ENCODE results near the gene TPCN1. TPM values are rescaled to one million over a fixed set of nuclear protein-coding genes. Genes with fewer than 3 reads are reported as not detected.

The TPCN1 gene
- total RNA-seq, 1 donor from 2014 or later, result 56.3 TPM

DNA sequence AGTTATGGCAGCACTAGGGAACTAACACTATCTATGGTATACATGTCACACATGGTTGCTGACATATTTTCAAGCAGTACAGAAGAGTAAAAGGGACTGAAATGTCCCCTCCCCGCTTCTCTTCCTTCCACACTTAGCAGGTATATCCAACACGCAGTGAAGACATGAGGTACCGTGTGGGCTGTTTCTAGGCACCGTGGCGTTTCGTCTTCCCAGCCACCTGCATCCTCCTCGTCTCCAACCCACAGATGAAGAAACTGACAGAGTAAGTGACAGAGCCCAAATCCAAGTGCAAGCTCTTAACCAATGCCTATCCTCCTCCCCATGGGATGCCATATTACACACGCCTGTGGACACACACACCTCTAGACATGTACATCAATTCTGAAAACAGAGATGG lies 81.2 kb downstream of the TPCN1 start:
- Histone ChIP-seq H3K27me3 (no peaks in the 10 kb centered on the region), H3K36me3 (peaks cover 38 to 60% of the 10 kb centered on the region in 2 donors), H3K4me3 (no peak overlapping the region), H3K9me3 (no peaks in the 10 kb centered on the region), H3K27ac (no peak overlapping the region), H3K4me1 (peaks cover 14 to 26% of the 10 kb centered on the region in 2 donors)
- TF ChIP-seq, protein P1, sequence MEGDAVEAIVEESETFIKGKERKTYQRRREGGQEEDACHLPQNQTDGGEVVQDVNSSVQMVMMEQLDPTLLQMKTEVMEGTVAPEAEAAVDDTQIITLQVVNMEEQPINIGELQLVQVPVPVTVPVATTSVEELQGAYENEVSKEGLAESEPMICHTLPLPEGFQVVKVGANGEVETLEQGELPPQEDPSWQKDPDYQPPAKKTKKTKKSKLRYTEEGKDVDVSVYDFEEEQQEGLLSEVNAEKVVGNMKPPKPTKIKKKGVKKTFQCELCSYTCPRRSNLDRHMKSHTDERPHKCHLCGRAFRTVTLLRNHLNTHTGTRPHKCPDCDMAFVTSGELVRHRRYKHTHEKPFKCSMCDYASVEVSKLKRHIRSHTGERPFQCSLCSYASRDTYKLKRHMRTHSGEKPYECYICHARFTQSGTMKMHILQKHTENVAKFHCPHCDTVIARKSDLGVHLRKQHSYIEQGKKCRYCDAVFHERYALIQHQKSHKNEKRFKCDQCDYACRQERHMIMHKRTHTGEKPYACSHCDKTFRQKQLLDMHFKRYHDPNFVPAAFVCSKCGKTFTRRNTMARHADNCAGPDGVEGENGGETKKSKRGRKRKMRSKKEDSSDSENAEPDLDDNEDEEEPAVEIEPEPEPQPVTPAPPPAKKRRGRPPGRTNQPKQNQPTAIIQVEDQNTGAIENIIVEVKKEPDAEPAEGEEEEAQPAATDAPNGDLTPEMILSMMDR (IDR thresholded peaks at IDR 0.05), result no peak
- intact Hi-C loops (cut with DNase I), result no loop called here
- no peak for DNase-seq (ENCODE audit: low spot score in 2 of 2)

GRCh38 chr12:113302886-113303640 lies 81.8 kb downstream of the TPCN1 start:
- no peak overlapping the region for H3K4me3 ChIP-seq
- TF ChIP-seq, protein P1 (IDR thresholded peaks at IDR 0.05), result no peak
- peaks cover 44 to 63% of the 10 kb centered on the region in 2 donors for H3K36me3 ChIP-seq
- peaks cover 12 to 20% of the 10 kb centered on the region in 2 donors for H3K4me1 ChIP-seq
- H3K9me3 ChIP-seq, result no peaks in the 10 kb centered on the region
- intact Hi-C loops (cut with DNase I), result no loop called here
- H3K27me3 ChIP-seq, result no peaks in the 10 kb centered on the region
- DNase-seq (ENCODE audit: low spot score in 2 of 2), result no peak
- no peak overlapping the region for H3K27ac ChIP-seq

DNA sequence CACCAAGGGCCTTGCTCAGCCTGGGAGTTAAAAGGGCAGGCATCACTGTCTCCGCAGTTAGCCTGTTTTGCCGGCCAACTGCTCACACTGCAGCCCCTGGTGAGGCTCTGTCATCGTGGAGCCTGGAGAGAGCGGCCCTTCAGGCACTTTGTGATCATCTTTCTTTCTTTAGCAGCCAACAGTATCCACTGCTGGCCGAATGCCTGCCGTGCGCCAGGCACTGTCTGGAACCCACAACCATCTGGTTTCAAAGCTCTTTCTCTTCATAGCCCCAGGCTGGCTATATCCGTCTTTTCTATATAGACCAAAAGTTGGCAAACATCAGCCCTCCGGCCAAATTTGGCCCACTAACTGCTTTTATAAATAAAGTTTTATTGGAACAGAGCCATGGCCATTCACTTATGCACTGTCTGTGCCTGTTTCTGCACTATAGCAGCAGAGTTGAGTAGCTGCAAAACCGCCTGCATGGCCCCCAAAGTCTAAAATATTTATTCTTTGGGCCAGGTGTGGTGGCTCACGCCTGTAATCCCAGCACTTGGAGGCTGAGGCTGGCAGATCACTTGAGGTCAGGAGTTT lies 84.1 kb downstream of the TPCN1 start:
- no peaks in the 10 kb centered on the region for H3K4me1 ChIP-seq
- H3K9me3 ChIP-seq, result no peaks in the 10 kb centered on the region
- H3K27ac ChIP-seq, result no peak overlapping the region
- no peak overlapping the region for H3K4me3 ChIP-seq
- intact Hi-C loops (cut with DNase I), result no loop called here
- TF ChIP-seq, protein P1 (IDR thresholded peaks at IDR 0.05), result no peak
- no peak for DNase-seq (ENCODE audit: low spot score in 2 of 2)
- peaks cover 65 to 86% of the 10 kb centered on the region in 2 donors for H3K36me3 ChIP-seq
- H3K27me3 ChIP-seq, result no peaks in the 10 kb centered on the region

GRCh38 chr12:113306382-113306781 lies 85.1 kb downstream of the TPCN1 start:
- TF ChIP-seq, protein P1 (IDR thresholded peaks at IDR 0.05), result no peak
- no peak overlapping the region for H3K4me3 ChIP-seq
- no peaks in the 10 kb centered on the region for H3K4me1 ChIP-seq
- intact Hi-C loops (cut with DNase I), result no loop called here
- H3K9me3 ChIP-seq, result no peaks in the 10 kb centered on the region
- peaks cover 68 to 96% of the 10 kb centered on the region in 2 donors for H3K36me3 ChIP-seq
- DNase-seq (ENCODE audit: low spot score in 2 of 2), result no peak
- no peak overlapping the region for H3K27ac ChIP-seq
- no peaks in the 10 kb centered on the region for H3K27me3 ChIP-seq

GRCh38 chr12:113310489-113310888 lies 89.2 kb downstream of the TPCN1 start:
- peaks cover 69 to 94% of the 10 kb centered on the region in 2 donors for H3K36me3 ChIP-seq
- DNase-seq (ENCODE audit: low spot score in 2 of 2), result no peak

More at GRCh38 chr12:113310489-113310888, 89.2 kb downstream of the TPCN1 start:
- intact Hi-C loops (cut with DNase I), result loop anchor here (5.0 kb wide), 1 partner anchor 117 kb away; no protein-coding TSS in a partner anchor
- TF ChIP-seq, protein P1 (IDR thresholded peaks at IDR 0.05), result no peak
- Histone ChIP-seq H3K27me3 (no peaks in the 10 kb centered on the region), H3K4me1 (no peaks in the 10 kb centered on the region), H3K4me3 (no peak overlapping the region), H3K9me3 (no peaks in the 10 kb centered on the region), H3K27ac (no peak overlapping the region)

Data from ascending aorta (tissue), 2 donors.